GM18508 (cell line): Measurements from ENCODE around the gene KCNN3.
"Not testable (repeated sequence)": the region's sequence is repeated elsewhere in the genome, so short reads cannot be mapped to it uniquely, and the experiment has no call there.

Source experiments
- ATAC-seq: cut with Tn5 transposase; IDR thresholded peaks from one replicate; pipeline ENCODE4 v1.9.1; 2021; ENCODE audit warnings: moderate number of reproducible peaks; ENCODE audit not compliant: insufficient read depth, unreplicated experiment

KCNN3 gene

DNA sequence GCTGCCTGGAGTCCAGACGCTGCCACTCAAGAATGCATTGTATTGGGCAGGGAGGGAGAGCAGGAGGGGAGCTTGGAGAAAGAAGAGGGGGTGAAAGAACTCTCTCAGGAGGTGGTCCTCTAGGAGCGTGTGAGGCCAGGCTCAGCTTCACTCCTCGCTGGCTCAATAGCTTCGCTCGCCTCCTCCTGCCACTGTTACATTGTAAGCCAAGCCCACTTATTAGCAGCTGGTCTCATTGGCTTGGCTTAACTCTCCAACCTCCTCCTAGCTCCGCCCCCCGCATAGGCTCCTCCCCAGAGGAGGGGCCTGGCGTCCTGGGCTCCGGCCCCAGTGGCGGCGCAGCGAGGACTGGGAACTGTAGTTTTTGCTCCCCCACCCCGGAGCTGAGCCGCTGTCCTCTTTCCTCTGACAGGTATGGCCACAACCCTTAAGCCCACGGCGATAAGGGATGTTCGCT lies at the start of gene KCNN3:
TSS of gene KCNN3 (minus strand) at position 167 of the 457 bp plus-strand sequence. CDS start 317 bp downstream, outside the sequence.
- ATAC-seq: peak; percentile 48

- ATAC-seq: no peak
These were observed 43.2 kb upstream of the KCNN3 start for GRCh38 chr1:154913273-154913672.

GRCh38 chr1:154912755-154913154 lies 42.7 kb upstream of the KCNN3 start:
- ATAC-seq: no peak

GRCh38 chr1:154911691-154912550 lies 41.8 kb upstream of the KCNN3 start:
- ATAC-seq: no peak

DNA sequence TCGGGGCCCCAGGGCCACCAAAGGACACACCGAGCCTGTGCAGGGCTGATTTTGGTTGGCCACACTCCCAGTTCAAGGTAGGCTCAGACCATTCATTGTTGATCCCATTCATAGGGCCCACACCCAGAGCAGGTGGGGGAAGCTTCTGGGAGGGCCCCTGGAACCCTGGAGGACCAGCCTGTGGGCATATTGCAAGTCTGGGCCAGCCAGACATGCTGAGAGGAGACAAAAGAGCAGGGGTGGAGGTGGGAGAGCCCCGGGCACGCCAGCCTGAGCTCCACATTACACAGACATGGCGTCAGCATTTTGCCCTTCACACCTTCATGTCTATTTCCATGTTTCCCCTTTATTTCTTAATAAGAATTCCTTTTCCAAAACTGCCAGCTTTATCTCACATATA lies 40.8 kb upstream of the KCNN3 start:
- no peak for ATAC-seq

GRCh38 chr1:154908937-154909336 lies 38.9 kb upstream of the KCNN3 start:
- ATAC-seq: no peak

- not testable (repeated sequence) for ATAC-seq
These were observed 38.0 kb upstream of the KCNN3 start for GRCh38 chr1:154908129-154908528.

DNA sequence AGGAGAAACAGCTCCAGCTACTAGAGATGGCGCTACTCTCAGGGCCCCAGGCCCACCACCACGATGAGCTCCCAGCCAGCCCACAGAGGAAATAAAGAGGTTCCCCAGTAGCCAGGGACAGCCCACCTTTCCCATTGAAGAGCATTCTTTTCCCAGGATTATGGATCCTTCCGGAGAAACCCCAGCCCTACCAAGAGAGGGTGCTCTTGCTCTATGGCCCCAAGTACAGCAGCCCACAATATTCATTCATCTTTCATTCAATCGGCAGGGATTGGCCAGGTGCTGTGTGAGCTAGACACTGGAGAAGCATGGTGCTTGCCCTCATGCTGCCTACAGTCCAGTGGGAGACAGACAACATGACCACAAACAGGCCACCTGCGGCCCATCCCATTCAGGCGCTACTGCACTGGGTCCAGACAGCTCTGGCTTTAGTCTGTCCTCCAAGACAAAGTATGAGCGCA lies 36.6 kb upstream of the KCNN3 start:
- ATAC-seq: no peak

DNA sequence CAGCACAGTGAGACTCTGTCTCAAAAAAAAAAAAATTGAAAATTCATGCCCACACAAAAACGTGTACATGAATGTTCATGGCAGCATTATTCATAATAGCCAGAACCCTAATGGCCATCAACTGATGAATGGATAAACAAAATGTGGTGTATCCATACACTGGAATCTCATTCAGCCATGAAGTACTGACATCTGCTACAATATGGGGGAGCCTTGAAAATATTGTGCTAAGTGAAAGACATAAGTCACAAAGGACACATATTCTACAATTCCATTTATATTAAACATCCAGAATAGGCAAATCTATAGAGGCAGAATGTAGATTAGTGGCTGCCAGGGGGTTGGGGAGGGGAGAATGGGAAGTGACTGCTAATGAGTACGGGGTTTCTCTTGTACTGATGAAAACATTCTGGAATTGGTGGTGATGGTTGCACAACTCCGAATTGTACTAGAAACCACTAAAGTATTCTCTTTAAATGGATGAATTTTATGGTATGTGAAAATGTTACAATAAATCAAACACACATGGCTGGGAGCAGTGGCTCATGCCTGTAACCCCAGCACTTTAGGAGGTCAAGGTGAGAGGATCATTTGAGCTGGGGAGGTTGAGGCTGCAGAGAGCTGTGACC lies 33.0 kb upstream of the KCNN3 start:
- ATAC-seq: no peak

GRCh38 chr1:154901591-154901990 lies 31.5 kb upstream of the KCNN3 start:
- no peak for ATAC-seq

DNA sequence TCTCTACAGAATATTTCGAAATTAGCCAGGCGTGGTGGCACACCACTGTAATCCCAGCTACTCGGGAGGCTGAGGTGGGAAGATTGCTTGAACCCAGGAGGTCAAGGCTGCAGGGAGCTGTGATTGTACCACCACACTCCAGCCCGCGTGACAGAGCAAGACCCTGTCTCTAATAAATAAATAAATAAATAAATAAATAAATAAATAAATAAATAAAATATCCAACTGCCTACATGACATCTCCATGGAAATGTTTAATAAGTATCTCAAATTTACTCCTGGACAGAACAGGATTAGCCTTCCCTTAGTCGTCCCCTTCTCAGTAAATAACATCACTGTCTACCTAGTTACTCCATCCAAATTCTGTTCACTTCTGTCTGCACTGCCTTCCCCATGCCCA lies 29.0 kb upstream of the KCNN3 start:
- no peak for ATAC-seq

- no peak for ATAC-seq
These were observed 26.7 kb upstream of the KCNN3 start for GRCh38 chr1:154896771-154897286.

GRCh38 chr1:154895798-154896197 lies 25.7 kb upstream of the KCNN3 start:
- no peak for ATAC-seq

DNA sequence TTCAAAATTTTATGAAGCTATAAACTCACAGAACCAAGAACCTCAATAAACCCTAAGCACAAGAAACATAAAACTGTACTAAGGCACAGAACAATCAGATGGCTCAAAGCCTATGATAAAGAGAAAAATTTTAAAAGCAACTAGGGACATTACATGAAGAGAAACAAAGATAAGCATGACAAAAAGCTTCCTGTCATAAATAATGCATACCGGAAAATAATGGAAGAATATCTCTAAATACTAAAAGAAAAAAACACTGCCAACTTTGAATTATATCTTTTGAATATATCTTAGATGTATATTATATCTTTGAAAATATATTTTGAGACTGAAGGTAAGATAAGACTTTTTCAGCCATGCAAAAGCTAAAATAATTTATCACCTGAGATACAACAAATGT lies 21.4 kb upstream of the KCNN3 start:
- no peak for ATAC-seq

- no peak for ATAC-seq
These were observed 18.7 kb upstream of the KCNN3 start for GRCh38 chr1:154888757-154889156.

DNA sequence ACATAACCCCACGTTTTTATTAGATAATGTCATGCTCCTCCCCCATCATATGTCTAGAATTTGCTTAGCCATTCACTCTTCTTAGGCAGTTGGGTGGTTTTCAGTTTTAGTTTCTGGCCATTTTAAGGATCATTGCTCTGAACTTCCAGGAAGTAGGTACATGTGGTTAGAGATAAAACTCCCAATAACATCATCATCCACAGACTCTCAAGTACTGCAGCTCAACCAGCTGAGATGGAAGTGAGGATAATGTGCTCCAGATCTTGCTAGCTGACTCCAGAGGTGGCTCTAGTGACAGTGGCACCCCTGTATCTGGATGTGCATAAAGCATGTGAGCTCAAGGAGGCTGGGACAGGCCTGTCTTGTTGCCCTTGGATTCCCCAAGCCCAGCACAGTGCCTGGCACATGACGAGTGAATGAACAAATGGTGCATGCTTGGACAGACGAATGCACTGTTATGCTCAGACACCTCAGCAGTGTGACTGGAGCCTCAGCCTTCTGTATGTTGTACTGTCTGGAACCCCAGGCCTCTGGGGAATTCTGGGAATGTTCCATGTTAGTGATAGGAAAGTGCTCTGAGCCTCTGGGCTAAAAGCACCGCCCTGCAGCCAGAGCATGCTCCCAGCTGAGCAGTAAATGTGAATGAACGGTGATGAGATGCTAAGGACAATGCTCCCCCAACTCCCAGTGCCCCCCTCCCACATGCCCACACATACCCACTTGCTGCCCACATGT lies 16.4 kb upstream of the KCNN3 start:
- ATAC-seq: no peak

DNA sequence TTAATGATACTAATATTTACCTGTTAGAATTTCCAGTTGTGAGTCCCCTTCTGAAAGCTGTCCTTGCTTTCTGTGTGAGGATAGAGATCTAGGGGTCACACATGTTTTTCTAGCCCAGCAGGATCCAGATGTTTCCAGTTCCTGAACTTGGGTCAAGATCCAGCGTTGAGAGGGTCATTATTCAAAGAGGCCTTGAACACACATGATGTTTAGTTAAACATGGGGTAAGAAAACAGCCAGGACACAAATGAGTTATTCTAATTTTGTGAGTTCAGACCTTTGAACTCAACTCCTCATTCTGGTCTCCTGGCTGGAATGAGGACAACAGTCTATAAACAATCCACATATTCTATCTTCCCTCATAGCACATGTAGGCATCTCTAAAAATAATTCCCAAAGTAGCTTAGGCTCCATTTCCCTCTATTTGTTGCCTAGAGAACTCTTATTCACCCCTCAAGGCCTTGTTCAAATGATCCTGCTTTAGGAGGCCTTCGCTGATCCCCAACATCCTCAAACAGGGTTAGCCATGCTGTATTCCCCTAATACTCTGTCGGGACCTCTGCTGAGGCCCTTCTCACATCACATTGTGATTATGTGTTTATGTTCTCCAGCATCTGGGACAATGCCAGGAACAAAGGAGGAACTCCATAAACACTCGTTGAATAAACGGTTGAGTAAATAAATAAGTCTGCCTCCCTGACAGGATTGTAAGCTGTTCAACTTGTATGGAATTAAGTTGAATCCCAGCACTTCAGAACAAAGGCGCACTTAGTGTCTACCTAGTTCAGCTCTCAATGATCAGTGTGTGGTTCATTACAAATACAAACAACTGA lies 15.0 kb upstream of the KCNN3 start:
- no peak for ATAC-seq

DNA sequence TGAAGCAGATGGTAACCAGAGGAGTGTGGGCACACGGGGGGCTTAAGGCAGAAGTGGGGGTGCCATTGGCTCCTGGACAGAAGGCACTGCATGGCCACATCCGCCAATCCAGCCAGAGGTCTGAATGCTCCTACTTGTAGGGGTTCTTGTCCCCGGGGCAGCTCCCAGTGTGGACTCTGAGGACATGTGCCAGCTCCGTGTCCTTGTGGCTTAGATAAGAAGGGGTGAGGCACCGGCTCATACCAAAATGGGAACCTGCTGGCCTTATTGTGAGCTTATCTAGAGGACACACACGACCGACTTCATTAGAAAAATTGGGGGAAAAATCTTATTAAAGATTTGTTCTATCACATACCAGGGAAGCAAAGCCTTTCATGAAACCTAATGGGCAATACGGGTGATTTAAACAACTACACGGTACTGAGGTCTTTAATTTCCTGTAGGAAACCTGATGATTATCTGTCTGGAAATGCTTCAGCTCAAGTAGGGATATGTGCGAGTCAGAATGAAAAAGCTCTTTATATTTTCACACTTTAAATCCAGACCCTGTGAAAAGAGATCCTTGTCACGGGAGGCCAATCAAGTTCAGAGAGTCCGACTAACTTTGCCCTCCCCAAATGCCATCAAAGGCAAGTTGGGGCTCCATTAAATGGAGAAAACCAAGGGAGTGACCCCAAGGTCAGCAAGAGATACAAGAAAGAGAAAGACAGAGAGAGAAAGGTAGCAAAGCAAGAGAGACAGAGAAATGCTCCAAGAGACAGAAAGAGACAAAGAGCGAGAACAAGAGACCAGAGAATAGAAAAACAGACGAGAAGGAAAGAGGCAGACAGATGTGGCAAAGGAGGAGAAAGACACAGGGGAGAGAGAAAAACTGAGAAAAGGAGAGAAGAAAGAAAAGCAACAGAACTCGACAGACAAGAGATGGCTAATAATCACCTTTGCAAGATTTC lies 14.1 kb upstream of the KCNN3 start:
- ATAC-seq: no peak
